ENCODE measurements around the gene ACP3. TPM values are rescaled to one million over a fixed set of nuclear protein-coding genes. Genes with fewer than 3 reads are reported as not detected.
A peak's percentile ranks its signal among the peaks of the same experiment; 100 is the strongest.

ACP3 gene
- total RNA-seq, 4 donors from 2014 or later = 0.22 TPM; not detected in 3

DNA sequence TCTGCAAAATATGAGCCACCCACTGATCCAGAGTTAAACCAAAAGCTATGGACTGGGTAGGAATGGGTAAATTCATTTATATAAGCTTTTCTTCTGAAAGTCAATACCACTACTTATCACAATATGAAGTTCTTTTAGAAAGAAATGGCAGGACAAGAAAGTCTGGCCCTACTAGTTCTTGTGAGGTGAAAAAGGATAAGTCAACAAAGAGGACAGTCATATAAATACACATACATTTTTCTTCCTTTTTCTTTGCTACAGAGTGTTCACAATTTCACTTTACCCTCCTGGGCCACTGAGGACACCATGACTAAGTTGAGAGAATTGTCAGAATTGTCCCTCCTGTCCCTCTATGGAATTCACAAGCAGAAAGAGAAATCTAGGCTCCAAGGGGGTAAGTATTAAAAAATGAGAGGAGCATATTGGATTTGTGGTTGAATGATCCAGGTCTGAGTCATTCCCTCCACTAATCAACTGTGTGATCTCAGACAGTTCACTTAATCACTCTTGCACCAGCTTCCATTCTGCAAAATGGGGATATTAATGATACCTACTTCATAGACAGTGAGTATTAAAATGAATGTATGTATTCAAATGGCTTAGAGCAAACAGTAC lies 27.6 kb downstream of the ACP3 start:
- Histone ChIP-seq H3K4me3 (no peak overlapping the region), H3K27ac (no peak overlapping the region), H3K27me3 (no peaks in the 10 kb centered on the region), H3K4me1 (peaks cover 0 to 4% of the 10 kb centered on the region in 2 donors), H3K9me3 (no peaks in the 10 kb centered on the region), H3K36me3 (no peaks in the 10 kb centered on the region)
- DNase-seq = no peak
- TF ChIP-seq, protein P1, sequence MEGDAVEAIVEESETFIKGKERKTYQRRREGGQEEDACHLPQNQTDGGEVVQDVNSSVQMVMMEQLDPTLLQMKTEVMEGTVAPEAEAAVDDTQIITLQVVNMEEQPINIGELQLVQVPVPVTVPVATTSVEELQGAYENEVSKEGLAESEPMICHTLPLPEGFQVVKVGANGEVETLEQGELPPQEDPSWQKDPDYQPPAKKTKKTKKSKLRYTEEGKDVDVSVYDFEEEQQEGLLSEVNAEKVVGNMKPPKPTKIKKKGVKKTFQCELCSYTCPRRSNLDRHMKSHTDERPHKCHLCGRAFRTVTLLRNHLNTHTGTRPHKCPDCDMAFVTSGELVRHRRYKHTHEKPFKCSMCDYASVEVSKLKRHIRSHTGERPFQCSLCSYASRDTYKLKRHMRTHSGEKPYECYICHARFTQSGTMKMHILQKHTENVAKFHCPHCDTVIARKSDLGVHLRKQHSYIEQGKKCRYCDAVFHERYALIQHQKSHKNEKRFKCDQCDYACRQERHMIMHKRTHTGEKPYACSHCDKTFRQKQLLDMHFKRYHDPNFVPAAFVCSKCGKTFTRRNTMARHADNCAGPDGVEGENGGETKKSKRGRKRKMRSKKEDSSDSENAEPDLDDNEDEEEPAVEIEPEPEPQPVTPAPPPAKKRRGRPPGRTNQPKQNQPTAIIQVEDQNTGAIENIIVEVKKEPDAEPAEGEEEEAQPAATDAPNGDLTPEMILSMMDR (IDR thresholded peaks at IDR 0.05 in 4 of 5, conservative IDR thresholded peaks at IDR 0.05 in 1 of 5) = no peak
- no peak for TF ChIP-seq POLR2A (IDR thresholded peaks at IDR 0.05)
- in situ Hi-C loops (cut with MboI; ENCODE audit: low sequenced_read_pairs in 4 of 4) = loop anchor here in 1 of 4 donors (10.0 kb wide), 1 partner anchor 90 kb away; no protein-coding TSS in a partner anchor
- no peak for ATAC-seq
- intact Hi-C loops (cut with DNase I; ENCODE audit: low total_unique reads) = loop anchor here (5.0 kb wide), 1 partner anchor 307 kb away; the partner anchor contains the start of gene CPNE4

DNA sequence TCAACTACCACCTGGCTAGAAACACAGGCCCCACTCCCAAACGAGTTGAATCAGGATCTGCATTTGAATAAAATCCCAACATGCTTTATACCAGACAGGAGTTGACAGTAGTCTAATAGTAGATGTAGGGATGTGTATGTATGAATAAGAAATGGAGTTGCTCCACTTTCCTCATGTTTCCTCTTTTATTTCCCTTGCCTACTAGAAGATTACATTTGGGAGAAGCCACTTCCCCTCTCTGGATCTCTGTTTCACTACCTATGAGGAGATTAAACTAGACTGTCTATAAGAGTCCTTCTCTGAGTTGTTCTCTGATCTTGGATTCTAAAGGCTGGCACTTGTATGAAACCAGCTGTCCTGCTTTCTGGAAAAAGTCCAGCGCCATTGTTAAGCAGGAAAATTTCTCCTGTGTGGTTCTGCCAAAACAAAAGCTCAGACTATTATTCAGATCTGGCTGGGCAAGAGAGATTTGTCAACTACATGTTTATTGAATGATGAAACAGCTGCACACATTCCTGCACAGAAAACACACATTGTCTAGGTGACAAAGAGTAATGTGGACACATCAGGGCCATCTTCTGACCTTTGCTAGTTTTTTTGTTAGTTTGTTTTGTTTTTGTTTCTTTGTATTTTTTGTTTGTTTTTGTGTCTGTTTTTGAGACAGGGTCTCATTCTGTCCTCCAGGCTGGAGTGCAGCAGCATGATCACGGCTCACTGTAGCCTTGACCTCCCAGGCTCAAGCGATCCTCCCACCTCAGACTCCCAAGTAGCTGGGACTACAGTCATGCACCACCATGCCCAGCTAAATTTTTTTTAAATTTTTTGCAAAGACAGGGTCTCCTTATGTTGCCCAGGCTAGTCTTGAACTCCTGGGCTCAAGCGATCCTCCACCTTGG lies 29.9 kb downstream of the ACP3 start:
- intact Hi-C loops (cut with DNase I; ENCODE audit: low total_unique reads) = no loop called here
- Histone ChIP-seq H3K36me3 (no peaks in the 10 kb centered on the region), H3K9me3 (no peaks in the 10 kb centered on the region), H3K4me3 (no peak overlapping the region), H3K27me3 (no peaks in the 10 kb centered on the region), H3K27ac (no peak overlapping the region), H3K4me1 (peaks cover 0 to 4% of the 10 kb centered on the region in 2 donors)
- ATAC-seq (peak in 1 of 2 donors; percentile 30), DNase-seq (no peak)
- in situ Hi-C loops (cut with MboI; ENCODE audit: low sequenced_read_pairs in 4 of 4) = loop anchor here in 1 of 4 donors (10.0 kb wide), 1 partner anchor 92 kb away; no protein-coding TSS in a partner anchor
- no peak for TF ChIP-seq POLR2A (IDR thresholded peaks at IDR 0.05)
- TF ChIP-seq, protein P1 (IDR thresholded peaks at IDR 0.05 in 4 of 5, conservative IDR thresholded peaks at IDR 0.05 in 1 of 5) = no peak

GRCh38 chr3:132347811-132348210 lies 30.6 kb downstream of the ACP3 start:
- Histone ChIP-seq H3K4me3 (no peak overlapping the region), H3K36me3 (no peaks in the 10 kb centered on the region), H3K27me3 (no peaks in the 10 kb centered on the region), H3K4me1 (peaks cover 3 to 6% of the 10 kb centered on the region in 2 donors), H3K27ac (no peak overlapping the region), H3K9me3 (no peaks in the 10 kb centered on the region)
- no peak for ATAC-seq
- TF ChIP-seq POLR2A (IDR thresholded peaks at IDR 0.05) = no peak
- TF ChIP-seq, protein P1 (IDR thresholded peaks at IDR 0.05 in 4 of 5, conservative IDR thresholded peaks at IDR 0.05 in 1 of 5) = no peak
- no peak for DNase-seq
- intact Hi-C loops (cut with DNase I; ENCODE audit: low total_unique reads) (no loop called here), in situ Hi-C loops (cut with MboI; ENCODE audit: low sequenced_read_pairs in 4 of 4) (loop anchor here in 1 of 4 donors (10.0 kb wide), 1 partner anchor 93 kb away; no protein-coding TSS in a partner anchor)

GRCh38 chr3:132348531-132348930 lies 31.3 kb downstream of the ACP3 start:
- peaks cover 3 to 6% of the 10 kb centered on the region in 2 donors for H3K4me1 ChIP-seq
- intact Hi-C loops (cut with DNase I; ENCODE audit: low total_unique reads) (no loop called here), in situ Hi-C loops (cut with MboI; ENCODE audit: low sequenced_read_pairs in 4 of 4) (loop anchor here in 1 of 4 donors (10.0 kb wide), 1 partner anchor 94 kb away; no protein-coding TSS in a partner anchor)
- H3K27ac ChIP-seq = no peak overlapping the region
- H3K36me3 ChIP-seq = no peaks in the 10 kb centered on the region
- H3K27me3 ChIP-seq = no peaks in the 10 kb centered on the region
- ATAC-seq (no peak), DNase-seq (no peak)
- no peak overlapping the region for H3K4me3 ChIP-seq
- TF ChIP-seq, protein P1 (IDR thresholded peaks at IDR 0.05 in 4 of 5, conservative IDR thresholded peaks at IDR 0.05 in 1 of 5) = no peak
- no peak for TF ChIP-seq POLR2A (IDR thresholded peaks at IDR 0.05)
- H3K9me3 ChIP-seq = no peaks in the 10 kb centered on the region

Measured in gastrocnemius medialis (tissue), 4 donors.